ENCODE data around the gene PTPRG.

GRCh38 chr3:61946570-61947324 lies 385.4 kb downstream of the PTPRG start:
- no peak for TF ChIP-seq EP300 (IDR thresholded peaks at IDR 0.05)
- TF ChIP-seq, protein P1, sequence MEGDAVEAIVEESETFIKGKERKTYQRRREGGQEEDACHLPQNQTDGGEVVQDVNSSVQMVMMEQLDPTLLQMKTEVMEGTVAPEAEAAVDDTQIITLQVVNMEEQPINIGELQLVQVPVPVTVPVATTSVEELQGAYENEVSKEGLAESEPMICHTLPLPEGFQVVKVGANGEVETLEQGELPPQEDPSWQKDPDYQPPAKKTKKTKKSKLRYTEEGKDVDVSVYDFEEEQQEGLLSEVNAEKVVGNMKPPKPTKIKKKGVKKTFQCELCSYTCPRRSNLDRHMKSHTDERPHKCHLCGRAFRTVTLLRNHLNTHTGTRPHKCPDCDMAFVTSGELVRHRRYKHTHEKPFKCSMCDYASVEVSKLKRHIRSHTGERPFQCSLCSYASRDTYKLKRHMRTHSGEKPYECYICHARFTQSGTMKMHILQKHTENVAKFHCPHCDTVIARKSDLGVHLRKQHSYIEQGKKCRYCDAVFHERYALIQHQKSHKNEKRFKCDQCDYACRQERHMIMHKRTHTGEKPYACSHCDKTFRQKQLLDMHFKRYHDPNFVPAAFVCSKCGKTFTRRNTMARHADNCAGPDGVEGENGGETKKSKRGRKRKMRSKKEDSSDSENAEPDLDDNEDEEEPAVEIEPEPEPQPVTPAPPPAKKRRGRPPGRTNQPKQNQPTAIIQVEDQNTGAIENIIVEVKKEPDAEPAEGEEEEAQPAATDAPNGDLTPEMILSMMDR (IDR thresholded peaks at IDR 0.05): no peak

All from suprapubic skin (tissue), 3 donors.